HepG2 (cell line): ENCODE measurements around the gene ARHGAP9. TPM values are rescaled to one million over a fixed set of nuclear protein-coding genes. Genes with fewer than 3 reads are reported as not detected.

Experiments
- CBX1 ChIP-seq: IDR thresholded peaks from one replicate; pipeline ENCODE4 v1.6.1; 2016; ENCODE audit warnings: antibody characterized with exemption, low read depth
- GFI1 ChIP-seq: sonication (generic); formaldehyde crosslinking; IDR thresholded peaks from 2 replicates; pipeline ENCODE4 v1.5.0; 2020; ENCODE audit warnings: missing genetic modification reagents, mild to moderate bottlenecking, borderline replicate concordance
- IRF9 ChIP-seq: sonication (generic); formaldehyde crosslinking; IDR thresholded peaks from 2 replicates; pipeline ENCODE4 v1.8.0; 2022; ENCODE audit warnings: missing genetic modification reagents, mild to moderate bottlenecking, borderline replicate concordance
- KDM2A ChIP-seq: sonication (generic); formaldehyde crosslinking; IDR thresholded peaks from 2 replicates; pipeline ENCODE4 v1.4.0; 2020; ENCODE audit warnings: low read depth, missing genetic modification reagents, borderline replicate concordance
- MAZ ChIP-seq, 2 experiments: sonication (generic) in 1 of 2; formaldehyde crosslinking in 1 of 2; IDR thresholded peaks; 2 replicates each; pipeline versions ENCODE4 v1.5.0 to v1.6.1; 2012 to 2020; ENCODE audit warnings: low read depth in 2 of 2, mild to moderate bottlenecking in 2 of 2, borderline replicate concordance in 1 of 2, improper control_type of control experiment in 1 of 2, low read length in 1 of 2, missing genetic modification reagents in 1 of 2, moderate library complexity in 1 of 2
- MEF2D ChIP-seq: sonication (generic); formaldehyde crosslinking; IDR thresholded peaks from 2 replicates; pipeline ENCODE4 v1.5.1; 2020; ENCODE audit warnings: mild to moderate bottlenecking, missing genetic modification reagents
- NFYC ChIP-seq: IDR thresholded peaks from 2 replicates; pipeline ENCODE4 v1.6.1; 2016; ENCODE audit warnings: missing genetic modification reagents, missing compliant biosample characterization
- PITX1 ChIP-seq: sonication (generic); formaldehyde crosslinking; IDR thresholded peaks from 2 replicates; pipeline ENCODE4 v1.5.1; 2020; ENCODE audit warnings: mild to moderate bottlenecking, missing genetic modification reagents
- STAG1 ChIP-seq: sonication (generic); formaldehyde crosslinking; IDR thresholded peaks from 2 replicates; pipeline ENCODE4 v1.4.0; 2020; ENCODE audit warnings: missing genetic modification reagents
- TARDBP ChIP-seq: sonication (generic); formaldehyde crosslinking; IDR thresholded peaks from 2 replicates; pipeline ENCODE4 v1.8.0; 2022; ENCODE audit warnings: mild to moderate bottlenecking, missing genetic modification reagents
- ZBTB7A ChIP-seq: sonication (generic); formaldehyde crosslinking; IDR thresholded peaks from 2 replicates; pipeline ENCODE4 v1.8.0; 2022; ENCODE audit warnings: mild to moderate bottlenecking, missing genetic modification reagents
- ZNF740 ChIP-seq: sonication (generic); formaldehyde crosslinking; IDR thresholded peaks from 2 replicates; pipeline ENCODE4 v1.4.0; 2020; ENCODE audit warnings: missing genetic modification reagents
- ZNF773 ChIP-seq: sonication (generic); formaldehyde crosslinking; IDR thresholded peaks from 2 replicates; pipeline ENCODE4 v1.4.0; 2020; ENCODE audit warnings: missing genetic modification reagents, borderline replicate concordance
- ZNF850 ChIP-seq: sonication (generic); formaldehyde crosslinking; conservative IDR thresholded peaks from 2 replicates; pipeline ENCODE4 v1.9.0; 2021; ENCODE audit warnings: mild to moderate bottlenecking, missing genetic modification reagents
- polyA plus RNA-seq, 8 experiments: library from polyadenylated mRNA; depleted of rRNA in 3 of 8; stranded (reverse) in 7 of 8; unstranded in 1 of 8; fragments of >200 nt; fragmentation: Illumina TruSeq in 4 of 8; extraction: Trizol in 4 of 8; gene quantifications; 2 replicates each; pipeline versions ENCODE4 v1.2.1 to v1.2.3, GENCODE V29; 2011 to 2016; ENCODE audit warnings: low read depth in 4 of 8, missing spikeins in 1 of 8, mixed read lengths in 1 of 8; ENCODE audit not compliant: insufficient read depth in 1 of 8
- total RNA-seq, 5 experiments: library from RNA; depleted of rRNA; stranded (reverse); fragments of >200 nt; fragmentation: Illumina TruSeq; extraction: Trizol; gene quantifications; 2 replicates each; pipeline ENCODE4 v1.2.3, GENCODE V29; 2016; ENCODE audit warnings: low read depth in 1 of 5
- TF ChIP-seq, protein P1 (sequence below): sonication (generic); formaldehyde crosslinking; IDR thresholded peaks from 2 replicates; pipeline ENCODE4 v1.4.0; 2020; ENCODE audit warnings: missing genetic modification reagents
- TF ChIP-seq, protein P2 (sequence below): sonication (generic); formaldehyde crosslinking; IDR thresholded peaks from 2 replicates; pipeline ENCODE4 v1.5.0; 2020; ENCODE audit warnings: mild to moderate bottlenecking, missing genetic modification reagents, moderate library complexity
- TF ChIP-seq, protein P3 (sequence below): sonication (generic); formaldehyde crosslinking; IDR thresholded peaks from 2 replicates; pipeline ENCODE4 v1.4.0; 2020; ENCODE audit warnings: missing genetic modification reagents, borderline replicate concordance
- TF ChIP-seq, protein P4 (sequence below): sonication (generic); formaldehyde crosslinking; IDR thresholded peaks from 2 replicates; pipeline ENCODE4 v1.4.0; 2020; ENCODE audit warnings: missing genetic modification reagents, mild to moderate bottlenecking, borderline replicate concordance

ARHGAP9 gene
- total and polyA plus RNA-seq, 2 of the 13 experiments (the other 11 are each of a cell fraction or from before 2014, with no cell fraction given): 0.18 to 1.2 TPM

DNA sequence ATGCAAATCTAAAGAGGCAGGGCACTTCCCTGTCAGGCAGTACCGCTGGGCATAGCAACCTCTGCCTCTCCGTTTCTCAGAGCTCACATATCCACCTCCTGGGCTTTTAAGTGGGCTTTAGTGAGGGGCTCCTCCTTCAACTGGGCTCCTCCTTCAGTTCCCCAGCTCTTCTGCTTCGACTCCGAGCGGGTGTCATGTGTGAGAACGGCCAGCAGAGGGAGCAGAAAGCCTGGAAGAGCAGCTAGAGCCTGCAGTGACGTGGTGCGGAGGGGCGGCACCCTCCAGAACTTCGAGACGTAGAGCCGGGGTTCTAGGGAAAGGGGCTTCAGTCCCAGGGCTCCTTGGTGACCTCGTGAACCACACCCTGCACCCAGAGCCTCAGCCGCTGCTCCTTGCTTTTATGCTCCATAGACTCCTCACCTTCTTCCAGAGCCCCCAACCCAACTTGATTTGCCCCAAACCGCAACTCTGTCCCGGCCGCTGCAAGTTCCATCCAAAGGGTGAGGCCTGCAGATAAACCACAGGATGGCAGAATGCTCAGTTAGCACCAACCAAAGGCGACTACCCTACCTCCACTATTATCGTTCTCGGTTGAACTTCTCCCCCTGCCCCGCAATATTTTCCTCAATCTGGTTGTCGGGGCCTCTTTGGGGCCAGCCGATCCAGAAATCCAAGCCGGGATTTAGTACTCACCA, 20.5 kb downstream of the ARHGAP9 start (continued):
- TF ChIP-seq, protein P1, sequence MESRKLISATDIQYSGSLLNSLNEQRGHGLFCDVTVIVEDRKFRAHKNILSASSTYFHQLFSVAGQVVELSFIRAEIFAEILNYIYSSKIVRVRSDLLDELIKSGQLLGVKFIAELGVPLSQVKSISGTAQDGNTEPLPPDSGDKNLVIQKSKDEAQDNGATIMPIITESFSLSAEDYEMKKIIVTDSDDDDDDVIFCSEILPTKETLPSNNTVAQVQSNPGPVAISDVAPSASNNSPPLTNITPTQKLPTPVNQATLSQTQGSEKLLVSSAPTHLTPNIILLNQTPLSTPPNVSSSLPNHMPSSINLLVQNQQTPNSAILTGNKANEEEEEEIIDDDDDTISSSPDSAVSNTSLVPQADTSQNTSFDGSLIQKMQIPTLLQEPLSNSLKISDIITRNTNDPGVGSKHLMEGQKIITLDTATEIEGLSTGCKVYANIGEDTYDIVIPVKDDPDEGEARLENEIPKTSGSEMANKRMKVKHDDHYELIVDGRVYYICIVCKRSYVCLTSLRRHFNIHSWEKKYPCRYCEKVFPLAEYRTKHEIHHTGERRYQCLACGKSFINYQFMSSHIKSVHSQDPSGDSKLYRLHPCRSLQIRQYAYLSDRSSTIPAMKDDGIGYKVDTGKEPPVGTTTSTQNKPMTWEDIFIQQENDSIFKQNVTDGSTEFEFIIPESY (CRISPR knock-in tag): peak; percentile 32; the same call in 1 of the 2 replicates
- TF ChIP-seq ZNF740 (peak; percentile 77; the same call in 1 of the 2 replicates), KDM2A (CRISPR knock-in tag) (0 out of 2 replicates have a peak, but pooled peaks have one; percentile 3), ZBTB7A (CRISPR knock-in tag) (0 out of 2 replicates have a peak, but pooled peaks have one; percentile 37), IRF9 (CRISPR knock-in tag) (peak; percentile 57; the same call in 1 of the 2 replicates), NFYC (no peak), STAG1 (CRISPR knock-in tag) (peak; percentile 82), CBX1 (peak; percentile 22), MEF2D (CRISPR knock-in tag) (no peak), ZNF850 (CRISPR knock-in tag) (no peak), TARDBP (peak; percentile 71; the same call in 1 of the 2 replicates), GFI1 (0 out of 2 replicates have a peak, but pooled peaks have one; percentile 43), ZNF773 (CRISPR knock-in tag) (0 out of 2 replicates have a peak, but pooled peaks have one; percentile 51), MAZ (IDR thresholded peaks at IDR 0.05; ENCODE audit: borderline replicate concordance, low read depth, low read length) (no peak), MAZ (CRISPR knock-in tag; IDR thresholded peaks at IDR 0.05; ENCODE audit: low read depth) (peak; percentile 41; the same call in 1 of the 2 replicates), PITX1 (CRISPR knock-in tag) (peak; percentile 51; the same call in 1 of the 2 replicates)
- TF ChIP-seq, protein P2, sequence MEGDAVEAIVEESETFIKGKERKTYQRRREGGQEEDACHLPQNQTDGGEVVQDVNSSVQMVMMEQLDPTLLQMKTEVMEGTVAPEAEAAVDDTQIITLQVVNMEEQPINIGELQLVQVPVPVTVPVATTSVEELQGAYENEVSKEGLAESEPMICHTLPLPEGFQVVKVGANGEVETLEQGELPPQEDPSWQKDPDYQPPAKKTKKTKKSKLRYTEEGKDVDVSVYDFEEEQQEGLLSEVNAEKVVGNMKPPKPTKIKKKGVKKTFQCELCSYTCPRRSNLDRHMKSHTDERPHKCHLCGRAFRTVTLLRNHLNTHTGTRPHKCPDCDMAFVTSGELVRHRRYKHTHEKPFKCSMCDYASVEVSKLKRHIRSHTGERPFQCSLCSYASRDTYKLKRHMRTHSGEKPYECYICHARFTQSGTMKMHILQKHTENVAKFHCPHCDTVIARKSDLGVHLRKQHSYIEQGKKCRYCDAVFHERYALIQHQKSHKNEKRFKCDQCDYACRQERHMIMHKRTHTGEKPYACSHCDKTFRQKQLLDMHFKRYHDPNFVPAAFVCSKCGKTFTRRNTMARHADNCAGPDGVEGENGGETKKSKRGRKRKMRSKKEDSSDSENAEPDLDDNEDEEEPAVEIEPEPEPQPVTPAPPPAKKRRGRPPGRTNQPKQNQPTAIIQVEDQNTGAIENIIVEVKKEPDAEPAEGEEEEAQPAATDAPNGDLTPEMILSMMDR (CRISPR knock-in tag): peak; percentile 96
- TF ChIP-seq, protein P3, sequence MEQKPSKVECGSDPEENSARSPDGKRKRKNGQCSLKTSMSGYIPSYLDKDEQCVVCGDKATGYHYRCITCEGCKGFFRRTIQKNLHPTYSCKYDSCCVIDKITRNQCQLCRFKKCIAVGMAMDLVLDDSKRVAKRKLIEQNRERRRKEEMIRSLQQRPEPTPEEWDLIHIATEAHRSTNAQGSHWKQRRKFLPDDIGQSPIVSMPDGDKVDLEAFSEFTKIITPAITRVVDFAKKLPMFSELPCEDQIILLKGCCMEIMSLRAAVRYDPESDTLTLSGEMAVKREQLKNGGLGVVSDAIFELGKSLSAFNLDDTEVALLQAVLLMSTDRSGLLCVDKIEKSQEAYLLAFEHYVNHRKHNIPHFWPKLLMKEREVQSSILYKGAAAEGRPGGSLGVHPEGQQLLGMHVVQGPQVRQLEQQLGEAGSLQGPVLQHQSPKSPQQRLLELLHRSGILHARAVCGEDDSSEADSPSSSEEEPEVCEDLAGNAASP: no peak
- TF ChIP-seq, protein P4, sequence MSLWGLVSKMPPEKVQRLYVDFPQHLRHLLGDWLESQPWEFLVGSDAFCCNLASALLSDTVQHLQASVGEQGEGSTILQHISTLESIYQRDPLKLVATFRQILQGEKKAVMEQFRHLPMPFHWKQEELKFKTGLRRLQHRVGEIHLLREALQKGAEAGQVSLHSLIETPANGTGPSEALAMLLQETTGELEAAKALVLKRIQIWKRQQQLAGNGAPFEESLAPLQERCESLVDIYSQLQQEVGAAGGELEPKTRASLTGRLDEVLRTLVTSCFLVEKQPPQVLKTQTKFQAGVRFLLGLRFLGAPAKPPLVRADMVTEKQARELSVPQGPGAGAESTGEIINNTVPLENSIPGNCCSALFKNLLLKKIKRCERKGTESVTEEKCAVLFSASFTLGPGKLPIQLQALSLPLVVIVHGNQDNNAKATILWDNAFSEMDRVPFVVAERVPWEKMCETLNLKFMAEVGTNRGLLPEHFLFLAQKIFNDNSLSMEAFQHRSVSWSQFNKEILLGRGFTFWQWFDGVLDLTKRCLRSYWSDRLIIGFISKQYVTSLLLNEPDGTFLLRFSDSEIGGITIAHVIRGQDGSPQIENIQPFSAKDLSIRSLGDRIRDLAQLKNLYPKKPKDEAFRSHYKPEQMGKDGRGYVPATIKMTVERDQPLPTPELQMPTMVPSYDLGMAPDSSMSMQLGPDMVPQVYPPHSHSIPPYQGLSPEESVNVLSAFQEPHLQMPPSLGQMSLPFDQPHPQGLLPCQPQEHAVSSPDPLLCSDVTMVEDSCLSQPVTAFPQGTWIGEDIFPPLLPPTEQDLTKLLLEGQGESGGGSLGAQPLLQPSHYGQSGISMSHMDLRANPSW: peak; percentile 69; the same call in 1 of the 2 replicates
